RPMI8226 (cell line): ENCODE results near the gene PRDM16.
A peak's percentile ranks its signal among the peaks of the same experiment; 100 is the strongest.

ENCODE experiments used
- DNase-seq: peaks from one replicate; pipeline ENCODE4 v3.0.0-alpha.2; 2015

Gene PRDM16

GRCh38 chr1:3111348-3112021 is 42.5 kb downstream of the PRDM16 start:
- no peak for DNase-seq

DNA sequence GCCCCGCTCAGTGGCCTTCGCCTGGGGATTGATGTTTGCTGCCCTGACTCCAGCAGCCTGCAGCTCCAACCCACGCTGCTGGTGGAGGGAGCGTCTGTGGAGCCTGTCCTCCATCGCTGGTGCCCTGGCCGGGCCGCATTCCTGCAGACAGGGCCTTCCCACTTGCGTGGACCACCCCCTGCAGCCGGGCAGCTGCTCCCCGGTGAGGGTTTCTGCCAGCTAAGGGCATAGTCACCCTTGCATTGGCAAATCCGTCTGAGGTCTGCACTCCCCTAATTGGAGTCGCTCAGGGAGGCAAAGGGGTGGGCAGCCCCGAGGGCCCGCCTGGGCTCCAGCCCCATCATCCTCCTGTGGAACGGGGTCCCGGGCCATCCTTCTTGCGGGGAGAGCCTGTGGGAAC is 43.5 kb downstream of the PRDM16 start:
- no peak for DNase-seq

DNA sequence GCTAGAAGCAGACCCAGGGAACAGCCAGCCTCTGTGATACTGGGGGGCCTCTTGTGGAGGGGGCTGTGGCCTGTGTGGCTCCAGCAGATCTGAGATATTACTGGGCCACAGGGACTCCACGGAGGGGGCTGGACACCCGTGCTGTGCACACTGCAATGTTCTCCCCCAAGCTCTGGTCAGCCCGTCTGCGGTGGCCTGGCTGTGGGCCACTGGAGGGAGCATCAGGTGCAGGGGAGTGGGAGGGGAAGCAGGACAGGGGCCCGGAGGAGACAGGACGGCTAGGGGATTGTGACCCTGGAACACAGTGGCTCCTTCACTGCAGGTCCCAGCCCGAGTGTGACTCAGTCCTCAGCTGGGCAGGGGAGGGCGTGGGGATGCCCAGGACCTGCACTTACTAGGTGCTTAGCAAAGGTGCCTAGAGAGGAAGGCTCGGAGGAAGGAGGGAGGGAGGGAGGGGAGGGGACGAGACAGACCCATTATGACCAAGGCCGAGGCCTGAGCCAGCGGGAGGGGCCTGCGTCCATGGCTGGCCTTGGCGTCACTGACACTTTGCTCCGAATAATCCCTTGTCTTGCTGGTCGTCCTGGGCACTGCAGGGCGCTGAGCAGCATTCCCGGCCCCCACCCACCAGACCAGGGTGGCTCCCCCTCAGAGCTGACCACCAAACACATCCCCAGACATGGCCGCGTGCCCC is 44.2 kb downstream of the PRDM16 start:
- DNase-seq = no peak

DNA sequence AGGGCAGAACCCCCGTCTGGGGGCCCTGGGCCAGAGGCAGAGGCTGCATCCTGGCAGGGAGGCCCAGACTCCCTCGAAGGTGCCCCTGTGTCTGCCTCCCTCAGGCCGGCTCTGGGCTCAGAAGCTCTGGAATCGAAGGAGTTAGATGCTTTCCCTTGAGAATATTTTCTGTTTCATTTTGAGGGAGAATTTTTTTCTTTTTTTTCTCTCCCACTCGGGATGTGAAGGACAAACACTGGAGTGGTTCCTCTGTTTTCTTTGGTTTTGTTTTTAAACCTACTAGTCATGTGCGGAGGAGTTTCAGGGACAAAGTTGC is 44.7 kb downstream of the PRDM16 start:
- DNase-seq = no peak

DNA sequence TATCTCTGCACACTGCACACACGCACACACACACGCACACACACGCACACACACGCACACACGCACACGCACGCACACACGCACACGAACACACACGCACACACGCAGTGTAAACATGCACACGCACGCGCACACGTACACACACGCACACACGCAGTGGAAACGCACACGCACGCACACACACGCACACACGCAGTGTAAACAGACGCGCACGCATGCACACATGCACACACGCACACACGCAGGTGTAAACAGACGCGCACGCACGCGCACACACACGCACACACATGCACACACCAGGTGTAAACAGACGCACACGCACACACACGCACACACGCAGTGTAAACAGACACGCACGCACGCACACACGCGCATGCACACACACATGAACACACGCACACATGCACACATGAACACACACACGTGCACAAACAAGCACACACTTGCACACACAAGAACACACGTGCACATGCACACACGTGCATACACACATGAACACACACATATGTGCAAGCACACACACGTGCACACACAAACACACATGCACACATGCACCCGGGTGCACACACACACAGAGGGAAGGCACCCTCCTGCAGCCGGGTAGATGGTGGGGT is 45.2 kb downstream of the PRDM16 start:
- no peak for DNase-seq

- no peak for DNase-seq
These were observed 45.8 kb downstream of the PRDM16 start for GRCh38 chr1:3114846-3115245.

- DNase-seq = no peak
These were observed 46.5 kb downstream of the PRDM16 start for GRCh38 chr1:3115275-3116149.

- no peak for DNase-seq
These were observed 47.1 kb downstream of the PRDM16 start for GRCh38 chr1:3116150-3116510.

DNA sequence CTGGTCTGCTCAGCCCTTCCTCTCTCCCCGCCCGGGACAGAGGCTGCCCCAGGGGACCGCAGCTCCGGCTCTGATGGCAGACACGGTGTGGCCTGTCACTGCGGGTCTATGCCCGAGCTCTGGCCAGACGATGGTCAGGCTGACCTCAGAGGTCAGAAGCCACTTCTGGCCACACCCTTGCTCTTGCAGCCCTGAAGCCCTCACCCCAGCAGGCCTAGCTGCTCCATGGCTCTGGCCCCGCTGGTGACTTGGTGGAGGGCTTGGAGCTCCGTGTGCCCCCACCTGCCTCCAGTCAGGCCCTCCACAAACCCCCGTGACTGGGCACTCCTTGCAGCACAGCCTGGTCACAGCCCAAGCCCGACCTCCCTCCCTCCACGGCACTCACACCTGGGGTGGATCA is 47.6 kb downstream of the PRDM16 start:
- no peak for DNase-seq

GRCh38 chr1:3117879-3118278 is 48.9 kb downstream of the PRDM16 start:
- no peak for DNase-seq

GRCh38 chr1:3119061-3119460 is 50.1 kb downstream of the PRDM16 start:
- DNase-seq = no peak

GRCh38 chr1:3119725-3120124 is 50.7 kb downstream of the PRDM16 start:
- DNase-seq = peak; percentile 25

DNA sequence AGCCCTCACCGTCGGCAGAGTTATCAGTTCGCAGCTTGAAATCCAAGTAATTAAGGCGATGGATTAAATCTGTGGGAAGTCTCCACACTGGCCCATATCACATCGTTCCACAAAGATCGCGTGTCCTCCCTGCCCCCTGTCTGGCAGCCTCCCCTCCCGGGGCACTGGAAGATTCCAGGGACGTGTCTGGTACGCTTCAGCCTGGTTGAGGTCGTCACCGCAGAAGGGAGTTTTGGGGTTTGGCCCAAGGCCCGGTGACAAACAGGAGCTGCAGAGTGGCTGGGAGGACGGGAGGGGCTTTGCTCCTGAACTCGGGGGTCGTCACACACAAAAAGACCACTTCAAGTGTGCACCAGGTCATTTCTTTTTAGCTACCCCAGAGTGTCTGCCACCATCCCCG is 51.1 kb downstream of the PRDM16 start:
- no peak for DNase-seq

- no peak for DNase-seq
These were observed 52.0 kb downstream of the PRDM16 start for GRCh38 chr1:3120994-3121393.

- DNase-seq = no peak
These were observed 52.6 kb downstream of the PRDM16 start for GRCh38 chr1:3121401-3122210.

DNA sequence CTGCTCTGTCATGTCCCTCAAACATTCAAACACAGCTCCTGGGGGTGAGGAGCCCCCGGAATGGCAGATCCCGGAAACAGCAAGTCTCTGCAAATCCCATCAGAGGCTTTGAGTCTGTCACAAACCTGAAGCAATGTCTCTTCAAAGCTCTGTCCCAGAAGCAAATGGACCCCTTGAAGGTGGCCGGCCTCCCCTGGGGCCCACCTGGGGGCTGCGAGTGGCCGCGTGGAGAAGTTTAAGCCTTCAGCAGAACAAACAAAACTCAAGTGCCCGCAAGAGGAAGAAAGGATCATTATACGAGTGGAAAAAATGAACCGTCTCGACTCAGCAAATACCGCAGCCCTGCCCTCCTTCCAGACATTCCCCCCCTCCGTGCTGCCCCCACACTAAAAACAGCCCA is 53.3 kb downstream of the PRDM16 start:
- no peak for DNase-seq

GRCh38 chr1:3124246-3124645 is 55.2 kb downstream of the PRDM16 start:
- DNase-seq = no peak

GRCh38 chr1:3125078-3125477 is 56.1 kb downstream of the PRDM16 start:
- no peak for DNase-seq

- DNase-seq = no peak
These were observed 56.8 kb downstream of the PRDM16 start for GRCh38 chr1:3125546-3126368.

- no peak for DNase-seq
These were observed 58.0 kb downstream of the PRDM16 start for GRCh38 chr1:3126756-3127678.

DNA sequence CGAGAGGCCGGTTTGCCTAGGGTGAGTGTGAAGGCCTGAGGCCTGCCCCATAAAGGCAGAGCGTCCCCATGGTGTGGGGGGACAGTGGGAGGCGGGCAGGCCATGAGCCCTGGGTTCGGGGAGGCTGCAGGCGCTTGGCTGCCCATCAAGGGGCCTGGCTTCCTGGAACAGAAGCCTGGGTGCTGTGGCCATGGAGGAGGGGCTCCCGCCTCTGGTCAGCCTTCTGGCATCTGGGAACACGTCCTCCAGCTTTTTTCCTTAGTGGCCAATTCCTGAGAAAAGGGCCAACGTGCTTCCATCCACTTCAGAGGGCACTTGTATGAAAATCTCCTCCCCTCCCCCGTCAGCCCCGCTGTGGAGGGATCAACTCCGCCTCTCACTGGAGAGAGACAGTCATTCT is 58.7 kb downstream of the PRDM16 start:
- DNase-seq = no peak
